Esophagus squamous epithelium (tissue), 5 donors: ENCODE measurements around the gene TPX2. TPM values are rescaled to one million over a fixed set of nuclear protein-coding genes. Genes with fewer than 3 reads are reported as not detected.

ENCODE experiments used
- DNase-seq: peaks from one replicate; lab custom pipeline; 2025; lab: John Stamatoyannopoulos, UW
- H3K27ac ChIP-seq, 4 donors: fragments of 200-600 bp; sonication (generic); one replicate each; pipeline ENCODE4 v1.5.1; 2016 to 2019; ENCODE audit warnings: mild to moderate bottlenecking in 1 of 4
- H3K27me3 ChIP-seq, 4 donors: fragments of 200-600 bp; sonication (generic); 1 replicate in 3 of 4; 2 replicates in 1 of 4; pipeline versions ENCODE4 v1.5.1 to v1.6.0; 2017 to 2021; ENCODE audit warnings: antibody characterized with exemption in 1 of 4
- H3K36me3 ChIP-seq, 3 donors: fragments of 200-600 bp; sonication (generic); one replicate each; pipeline ENCODE4 v1.5.1; 2016 to 2019
- H3K4me1 ChIP-seq, 3 donors: fragments of 200-600 bp; sonication (generic); one replicate each; pipeline ENCODE4 v1.5.1; 2017 to 2019
- H3K4me3 ChIP-seq, 4 donors: fragments of 200-600 bp; sonication (generic); 1 replicate in 3 of 4; 2 replicates in 1 of 4; pipeline ENCODE4 v1.5.1; 2016 to 2019; ENCODE audit warnings: mild to moderate bottlenecking in 2 of 4, moderate library complexity in 1 of 4
- H3K9me3 ChIP-seq, 3 donors: fragments of 200-600 bp; sonication (generic); one replicate each; pipeline ENCODE4 v1.5.1; 2016 to 2019
- POLR2A ChIP-seq, 4 donors: fragments of 450-650 bp; IDR thresholded peaks; one replicate each; pipeline ENCODE4 v1.6.1; 2017; ENCODE audit warnings: antibody characterized with exemption in 4 of 4, mild to moderate bottlenecking in 4 of 4, moderate library complexity in 3 of 4
- WGBS, 2 donors: methylation state at CpG; one replicate each; pipeline ENCODE4 v1.1.5; 2018; 5-methylcytosine and 5-hydroxymethylcytosine counted together
- intact Hi-C: fragments of 100-400 bp; cut with DNase I; formaldehyde crosslinking; loops from one replicate; pipeline ENCODE4 v1.15.0; 2022
- total RNA-seq, 4 donors: library from RNA; depleted of rRNA; stranded (reverse); fragments of >200 nt; gene quantifications; one replicate each; pipeline ENCODE4 v1.1.0, GENCODE V29; 2016
- TF ChIP-seq, protein P1 (sequence below), 6 experiments: fragments of 450-650 bp in 4 of 6; fragments of 200-600 bp in 2 of 6; sonication (generic) in 2 of 6; IDR thresholded peaks; one replicate each; pipeline ENCODE4 v1.5.1; 2016 to 2019; ENCODE audit warnings: antibody characterized with exemption in 6 of 6, mild to moderate bottlenecking in 4 of 6, moderate library complexity in 4 of 6
- donor health status: DM: yes; HTN: yes; CAD: no.

The TPX2 gene
- total RNA-seq, 4 donors from 2014 or later, result 11.4 to 47.1 (median 18.2) TPM

- TF ChIP-seq, protein P1, sequence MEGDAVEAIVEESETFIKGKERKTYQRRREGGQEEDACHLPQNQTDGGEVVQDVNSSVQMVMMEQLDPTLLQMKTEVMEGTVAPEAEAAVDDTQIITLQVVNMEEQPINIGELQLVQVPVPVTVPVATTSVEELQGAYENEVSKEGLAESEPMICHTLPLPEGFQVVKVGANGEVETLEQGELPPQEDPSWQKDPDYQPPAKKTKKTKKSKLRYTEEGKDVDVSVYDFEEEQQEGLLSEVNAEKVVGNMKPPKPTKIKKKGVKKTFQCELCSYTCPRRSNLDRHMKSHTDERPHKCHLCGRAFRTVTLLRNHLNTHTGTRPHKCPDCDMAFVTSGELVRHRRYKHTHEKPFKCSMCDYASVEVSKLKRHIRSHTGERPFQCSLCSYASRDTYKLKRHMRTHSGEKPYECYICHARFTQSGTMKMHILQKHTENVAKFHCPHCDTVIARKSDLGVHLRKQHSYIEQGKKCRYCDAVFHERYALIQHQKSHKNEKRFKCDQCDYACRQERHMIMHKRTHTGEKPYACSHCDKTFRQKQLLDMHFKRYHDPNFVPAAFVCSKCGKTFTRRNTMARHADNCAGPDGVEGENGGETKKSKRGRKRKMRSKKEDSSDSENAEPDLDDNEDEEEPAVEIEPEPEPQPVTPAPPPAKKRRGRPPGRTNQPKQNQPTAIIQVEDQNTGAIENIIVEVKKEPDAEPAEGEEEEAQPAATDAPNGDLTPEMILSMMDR (IDR thresholded peaks at IDR 0.05), result no peak
- H3K9me3 ChIP-seq, result no peaks in the 10 kb centered on the region
- H3K4me1 ChIP-seq, result no peaks in the 10 kb centered on the region
- peaks cover 0 to 40% (median 0%) of the 10 kb centered on the region in 3 donors for H3K36me3 ChIP-seq
- H3K27me3 ChIP-seq, result no peaks in the 10 kb centered on the region
- DNase-seq, result no peak
- no peak overlapping the region for H3K4me3 ChIP-seq
- intact Hi-C loops, result no loop called here
- WGBS, 2 donors, result 93 to 94% methylated on average over 7 of the region's 7 CpGs
- H3K27ac ChIP-seq, result no peak overlapping the region
These were observed 45.4 kb downstream of the TPX2 start for GRCh38 chr20:31784354-31785044.

- H3K4me1 ChIP-seq, result no peaks in the 10 kb centered on the region
- TF ChIP-seq, protein P1 (IDR thresholded peaks at IDR 0.05), result no peak
- no peak for TF ChIP-seq POLR2A (IDR thresholded peaks at IDR 0.05)
These were observed 46.0 kb downstream of the TPX2 start for GRCh38 chr20:31785089-31785488.

DNA sequence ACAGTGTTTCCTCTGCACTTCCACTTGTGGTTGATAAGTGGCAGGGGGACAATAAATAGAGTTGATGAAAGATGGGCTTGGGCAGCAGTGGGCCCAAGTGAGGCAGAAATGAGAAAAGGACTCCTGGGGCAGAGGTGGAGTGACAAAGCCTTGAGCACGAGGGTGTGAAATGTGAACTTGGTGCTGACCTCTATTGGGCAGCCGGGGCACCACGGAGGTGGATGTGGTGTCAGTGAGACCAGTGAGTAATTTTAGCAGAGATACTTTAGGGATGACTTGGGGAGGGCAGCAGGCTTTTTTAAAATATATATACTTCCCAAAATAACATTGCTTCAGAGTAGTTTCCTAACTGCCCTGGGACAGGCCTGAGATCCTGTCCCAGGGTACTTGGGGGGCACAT lies 49.5 kb downstream of the TPX2 start:
- DNase-seq, result no peak
- H3K9me3 ChIP-seq, result no peaks in the 10 kb centered on the region
- intact Hi-C loops, result no loop called here
- H3K36me3 ChIP-seq, result peaks cover 0 to 15% (median 0%) of the 10 kb centered on the region in 3 donors
- no peaks in the 10 kb centered on the region for H3K27me3 ChIP-seq
- TF ChIP-seq, protein P1 (IDR thresholded peaks at IDR 0.05), result no peak
- TF ChIP-seq POLR2A (IDR thresholded peaks at IDR 0.05), result no peak
- H3K27ac ChIP-seq, result no peak overlapping the region
- WGBS, 2 donors, result 65 to 67% methylated on average over 3 of the region's 3 CpGs
- no peak overlapping the region for H3K4me3 ChIP-seq
- no peaks in the 10 kb centered on the region for H3K4me1 ChIP-seq

More at GRCh38 chr20:31785089-31785488, 46.0 kb downstream of the TPX2 start:
- Histone ChIP-seq H3K27me3 (no peaks in the 10 kb centered on the region), H3K36me3 (peaks cover 0 to 34% (median 0%) of the 10 kb centered on the region in 3 donors), H3K4me3 (no peak overlapping the region), H3K27ac (no peak overlapping the region), H3K9me3 (no peaks in the 10 kb centered on the region)
- intact Hi-C loops, result no loop called here
- 68 to 78% methylated on average over 3 of the region's 3 CpGs for WGBS, 2 donors
- DNase-seq, result no peak

DNA sequence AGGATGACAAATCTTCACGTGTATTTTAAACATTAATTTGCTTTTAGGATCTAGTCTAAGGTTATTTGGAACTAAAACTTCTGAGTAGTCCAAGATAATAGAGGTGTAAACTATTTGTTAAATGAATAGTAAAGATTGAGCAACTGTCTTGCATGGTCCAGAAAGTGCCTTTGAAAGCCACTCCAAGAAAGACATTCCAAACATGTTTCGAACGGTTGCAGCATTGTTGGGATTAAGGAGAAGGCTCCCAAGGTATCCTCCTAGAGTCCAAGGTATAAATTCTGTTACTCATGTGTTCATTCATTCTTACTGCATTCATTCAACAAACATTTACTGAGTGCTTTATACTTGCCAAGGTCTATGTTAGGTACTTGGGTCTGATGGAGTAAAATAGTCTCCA lies 51.3 kb downstream of the TPX2 start:
- intact Hi-C loops, result no loop called here

GRCh38 chr20:31797364-31797763 lies 58.3 kb downstream of the TPX2 start:
- Histone ChIP-seq H3K36me3 (peaks cover 0 to 50% (median 0%) of the 10 kb centered on the region in 3 donors), H3K4me3 (no peak overlapping the region), H3K9me3 (no peaks in the 10 kb centered on the region), H3K27me3 (no peaks in the 10 kb centered on the region), H3K4me1 (no peaks in the 10 kb centered on the region), H3K27ac (no peak overlapping the region)
- 80 to 89% methylated on average over 3 of the region's 3 CpGs for WGBS, 2 donors
- TF ChIP-seq, protein P1 (IDR thresholded peaks at IDR 0.05), result no peak
- TF ChIP-seq POLR2A (IDR thresholded peaks at IDR 0.05), result no peak
- intact Hi-C loops, result no loop called here
- DNase-seq, result no peak

More for the DNA sequence above, 51.3 kb downstream of the TPX2 start:
- H3K27ac ChIP-seq, result no peak overlapping the region
- H3K9me3 ChIP-seq, result no peaks in the 10 kb centered on the region
- no peaks in the 10 kb centered on the region for H3K4me1 ChIP-seq
- H3K4me3 ChIP-seq, result no peak overlapping the region
- H3K36me3 ChIP-seq, result peaks cover 0 to 15% (median 0%) of the 10 kb centered on the region in 3 donors
- no peak for DNase-seq
- no peaks in the 10 kb centered on the region for H3K27me3 ChIP-seq
- WGBS, 2 donors, result 61 to 76% methylated on average over 3 of the region's 3 CpGs
- TF ChIP-seq POLR2A (IDR thresholded peaks at IDR 0.05), result no peak
